ENCODE data around the gene CDKL5.

- TF ChIP-seq POLR2AphosphoS5 (IDR thresholded peaks at IDR 0.05) (no peak), CTCF (IDR thresholded peaks at IDR 0.05 in 8 of 11, conservative IDR thresholded peaks at IDR 0.05 in 3 of 11) (no peak), POLR2A (IDR thresholded peaks at IDR 0.05) (no peak)
Measured at GRCh38 chrX:18471296-18471695, 45.9 kb downstream of the CDKL5 start.

Data from spleen (tissue), 7 donors.